Endothelial cell of umbilical vein (primary cell): Measurements from ENCODE around the gene RABEP2.

Experiments used
- POLR2A ChIP-seq: IDR thresholded peaks from 2 replicates; pipeline ENCODE4 v1.6.1; 2012; ENCODE audit warnings: low read depth, mild to moderate bottlenecking, control low read depth, low read length
- TF ChIP-seq, protein P1 (sequence below), 2 donors: IDR thresholded peaks; 1 replicate in 1 of 2; 2 replicates in 1 of 2; pipeline ENCODE4 v1.5.1; 2011; ENCODE audit warnings: low read length in 2 of 2, mild to moderate bottlenecking in 2 of 2, moderate library complexity in 2 of 2, control low read depth in 1 of 2, inconsistent platforms in 1 of 2, low read depth in 1 of 2; ENCODE audit not compliant: insufficient read depth in 1 of 2; ENCODE audit errors: extremely low read depth in 1 of 2

DNA sequence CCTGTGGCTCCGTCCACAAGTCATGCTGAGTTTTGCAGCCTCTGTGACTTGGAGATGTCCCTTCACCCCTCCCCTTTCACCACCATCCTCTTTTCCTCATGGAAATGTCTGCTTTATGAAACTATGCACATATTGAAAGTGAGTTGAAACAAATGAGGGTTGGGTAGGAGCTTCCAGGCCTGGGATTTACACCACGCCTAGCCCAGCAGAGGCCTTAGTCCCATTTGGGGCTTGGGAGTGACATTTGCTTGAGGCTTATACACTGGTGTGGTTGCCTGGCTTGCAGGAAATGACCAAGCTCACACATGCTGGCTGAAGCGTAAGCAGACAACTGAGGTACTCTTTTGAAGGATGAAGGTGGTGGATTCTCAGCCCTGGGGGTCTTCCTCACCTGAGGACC, 39.0 kb upstream of the RABEP2 start:
- TF ChIP-seq POLR2A: no peak
- TF ChIP-seq, protein P1, sequence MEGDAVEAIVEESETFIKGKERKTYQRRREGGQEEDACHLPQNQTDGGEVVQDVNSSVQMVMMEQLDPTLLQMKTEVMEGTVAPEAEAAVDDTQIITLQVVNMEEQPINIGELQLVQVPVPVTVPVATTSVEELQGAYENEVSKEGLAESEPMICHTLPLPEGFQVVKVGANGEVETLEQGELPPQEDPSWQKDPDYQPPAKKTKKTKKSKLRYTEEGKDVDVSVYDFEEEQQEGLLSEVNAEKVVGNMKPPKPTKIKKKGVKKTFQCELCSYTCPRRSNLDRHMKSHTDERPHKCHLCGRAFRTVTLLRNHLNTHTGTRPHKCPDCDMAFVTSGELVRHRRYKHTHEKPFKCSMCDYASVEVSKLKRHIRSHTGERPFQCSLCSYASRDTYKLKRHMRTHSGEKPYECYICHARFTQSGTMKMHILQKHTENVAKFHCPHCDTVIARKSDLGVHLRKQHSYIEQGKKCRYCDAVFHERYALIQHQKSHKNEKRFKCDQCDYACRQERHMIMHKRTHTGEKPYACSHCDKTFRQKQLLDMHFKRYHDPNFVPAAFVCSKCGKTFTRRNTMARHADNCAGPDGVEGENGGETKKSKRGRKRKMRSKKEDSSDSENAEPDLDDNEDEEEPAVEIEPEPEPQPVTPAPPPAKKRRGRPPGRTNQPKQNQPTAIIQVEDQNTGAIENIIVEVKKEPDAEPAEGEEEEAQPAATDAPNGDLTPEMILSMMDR (IDR thresholded peaks at IDR 0.05; ENCODE audit: extremely low read depth in 1 of 2, insufficient read depth in 1 of 2, low read depth in 1 of 2, low read length in 2 of 2): no peak
